NCI-H1694 treated with DMSO at 0.1 percent for 48 hours (cell line): ENCODE results near the gene NMD3.
"Not testable (repeated sequence)": the region's sequence is repeated elsewhere in the genome, so short reads cannot be mapped to it uniquely, and the experiment has no call there.

Source experiments
- DNase-seq: peaks from one replicate; lab custom pipeline; 2025; lab: John Stamatoyannopoulos, UW

Gene NMD3

GRCh38 chr3:161220850-161221753, at the start of gene NMD3:
TSS of gene NMD3 (plus strand) at chr3:161221311. CDS start at chr3:161222014, 703 bp downstream.
- DNase-seq, result peak; percentile 90

DNA sequence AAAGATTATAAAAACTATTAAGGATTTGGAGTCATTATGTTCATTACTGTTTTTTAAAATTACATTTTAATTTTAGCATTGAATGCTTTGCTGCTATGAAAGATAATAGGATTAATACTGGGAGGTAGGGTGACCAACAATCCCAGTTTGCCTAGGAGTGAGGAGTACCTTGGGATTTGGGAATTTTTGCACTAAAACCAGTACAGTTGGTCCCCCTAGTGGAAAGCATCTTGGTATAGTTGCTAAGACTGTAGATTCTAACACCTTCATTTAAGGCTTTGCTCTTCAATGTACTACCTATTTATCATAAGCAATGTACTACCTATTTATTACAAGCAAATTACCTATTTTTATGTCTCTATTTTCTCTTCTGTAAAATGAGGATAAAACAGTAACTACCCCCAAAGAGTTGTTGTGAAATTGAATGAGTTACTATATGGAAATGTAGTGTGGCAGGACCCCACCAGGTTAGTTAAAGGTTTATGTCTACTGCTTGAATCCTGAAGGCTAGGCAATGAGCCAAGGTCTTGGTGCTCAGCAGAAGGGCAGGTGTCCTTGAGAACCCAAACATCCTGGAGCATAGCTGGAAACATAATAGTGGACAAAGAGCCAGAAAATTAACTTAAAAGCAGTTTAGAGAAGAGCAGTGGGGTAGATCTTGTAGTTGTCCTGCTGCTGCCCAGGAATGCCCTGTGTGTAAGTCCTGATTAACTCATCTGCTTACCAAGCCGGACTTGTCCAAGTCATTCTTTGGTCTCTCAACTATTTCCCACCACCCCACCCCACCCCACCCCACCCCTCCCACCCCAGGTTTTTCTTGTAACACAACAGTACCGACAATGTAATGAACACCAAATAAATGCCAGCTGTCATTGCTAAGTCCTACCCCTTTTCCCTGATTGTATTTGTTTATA, 49.2 kb upstream of the NMD3 start:
- DNase-seq, result no peak

GRCh38 chr3:161175506-161175905, 45.6 kb upstream of the NMD3 start:
- no peak for DNase-seq

- DNase-seq, result no peak
Measured at GRCh38 chr3:161177991-161178390, 43.1 kb upstream of the NMD3 start.

- DNase-seq, result not testable (repeated sequence)
Measured at GRCh38 chr3:161181371-161181770, 39.7 kb upstream of the NMD3 start.

DNA sequence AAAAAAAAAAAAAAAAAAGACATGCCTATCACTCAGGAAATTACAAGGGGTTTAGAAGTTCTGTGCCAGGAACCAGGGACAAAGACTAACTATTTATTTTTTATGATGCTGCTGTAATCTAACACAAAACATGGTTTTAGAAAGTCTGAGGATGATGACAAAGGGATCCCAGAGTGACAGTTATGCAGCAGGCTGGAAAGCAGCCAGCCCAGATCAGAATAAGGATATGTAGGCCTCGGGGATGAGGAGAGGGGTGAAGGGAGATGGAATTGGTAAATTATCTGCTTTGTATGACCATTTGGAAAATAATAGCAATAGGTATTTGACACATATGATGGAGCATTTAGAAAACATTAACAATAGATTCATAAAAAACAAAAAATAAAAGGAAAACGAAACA, 34.1 kb upstream of the NMD3 start:
- DNase-seq, result no peak

DNA sequence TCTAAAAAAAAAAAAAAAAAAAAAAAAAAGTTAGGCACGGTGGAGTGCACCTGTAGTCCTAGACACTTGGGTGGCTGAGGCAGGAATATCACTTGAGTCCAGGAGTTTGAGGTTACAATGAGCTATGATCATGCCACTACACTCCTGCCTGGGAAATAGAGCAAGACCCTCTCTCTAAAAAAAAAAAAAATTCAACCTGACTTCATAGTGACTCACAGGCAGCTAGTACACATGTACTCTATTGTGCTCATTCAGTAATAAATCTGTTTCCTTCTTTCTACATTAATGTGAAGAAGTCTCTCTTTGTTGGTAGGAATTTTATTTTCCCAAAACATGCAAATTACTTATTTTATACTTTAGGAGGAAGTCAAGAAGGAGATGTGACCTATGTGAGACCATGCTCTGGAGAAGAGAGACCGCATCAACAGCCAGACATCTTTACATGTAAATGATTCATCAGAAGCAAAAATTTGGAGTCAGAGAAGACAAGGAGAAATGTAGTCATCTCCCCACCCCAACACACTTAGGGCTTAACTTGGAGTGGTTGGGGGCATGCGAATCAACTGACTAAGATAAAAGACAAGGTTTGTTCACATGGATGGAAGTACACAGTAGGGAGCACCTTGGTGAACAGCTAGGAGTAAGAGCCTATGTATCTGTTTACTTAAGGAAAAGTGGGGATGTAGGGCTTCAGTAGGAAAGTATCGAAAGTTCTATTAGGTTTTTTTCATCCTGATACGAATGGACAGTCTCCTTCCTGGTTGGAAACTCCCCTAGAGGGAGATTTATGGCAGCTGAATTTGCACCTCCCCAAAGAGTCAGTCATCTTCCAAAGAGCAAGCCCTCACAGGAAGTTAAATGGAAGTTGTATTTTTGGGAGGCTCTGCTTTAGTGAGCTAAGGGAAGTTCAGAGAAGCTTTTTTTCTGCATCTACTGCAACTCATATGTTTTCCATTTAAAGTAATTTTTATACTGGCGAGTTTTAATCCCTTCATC, 23.0 kb upstream of the NMD3 start:
- DNase-seq, result no peak

GRCh38 chr3:161199926-161200325, 21.2 kb upstream of the NMD3 start:
- no peak for DNase-seq

DNA sequence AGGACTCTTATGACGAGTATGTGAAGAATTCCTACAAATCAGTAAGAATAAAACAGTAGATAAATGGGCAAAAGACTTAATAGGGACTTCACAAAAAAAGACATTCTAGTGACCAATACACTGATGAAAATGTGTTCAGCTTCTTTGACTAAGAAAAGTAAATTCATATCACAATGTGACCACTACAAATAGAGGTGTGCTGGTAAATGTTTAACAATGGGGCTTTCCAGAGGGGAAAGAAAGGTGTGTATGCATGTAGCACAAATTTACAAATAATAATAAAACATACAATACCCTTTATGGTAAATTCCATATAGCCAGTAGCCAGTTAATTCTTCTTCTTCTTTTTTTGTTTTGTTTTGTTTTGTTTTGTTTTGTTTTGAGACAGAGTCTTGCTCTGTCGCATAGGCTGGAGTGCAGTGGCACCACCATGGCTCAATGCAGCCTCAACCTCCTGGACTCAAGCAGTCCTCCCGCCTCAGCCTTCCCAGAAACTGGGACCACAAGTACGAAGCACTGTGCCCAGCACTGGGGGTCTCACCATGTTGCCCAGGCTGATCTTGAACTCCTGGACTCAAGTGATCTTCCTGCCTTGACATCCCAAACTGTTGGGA, 17.5 kb upstream of the NMD3 start:
- DNase-seq, result no peak

DNA sequence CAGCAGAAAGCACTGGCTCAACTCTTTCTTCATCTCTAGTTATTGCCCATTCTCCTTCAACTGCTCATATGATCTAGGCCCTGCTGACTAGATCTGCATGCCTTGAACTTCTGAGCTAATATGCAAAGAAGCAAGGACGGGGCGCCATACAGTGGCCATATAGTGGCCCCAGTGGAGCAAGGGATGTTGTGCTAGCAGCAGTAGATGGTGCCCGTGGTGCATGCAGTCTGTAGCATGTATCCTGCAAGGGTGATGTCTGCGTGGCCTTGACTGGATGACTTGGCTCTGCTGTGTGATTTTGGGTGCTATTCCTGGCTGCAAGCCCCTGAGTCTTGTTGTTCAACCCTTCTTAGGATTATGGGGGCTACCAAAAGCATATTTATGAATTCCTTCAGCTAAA, 12.2 kb upstream of the NMD3 start:
- DNase-seq, result no peak

GRCh38 chr3:161212171-161212771, 8.8 kb upstream of the NMD3 start:
- no peak for DNase-seq

- no peak for DNase-seq
Measured at GRCh38 chr3:161212906-161213305, 8.2 kb upstream of the NMD3 start.

DNA sequence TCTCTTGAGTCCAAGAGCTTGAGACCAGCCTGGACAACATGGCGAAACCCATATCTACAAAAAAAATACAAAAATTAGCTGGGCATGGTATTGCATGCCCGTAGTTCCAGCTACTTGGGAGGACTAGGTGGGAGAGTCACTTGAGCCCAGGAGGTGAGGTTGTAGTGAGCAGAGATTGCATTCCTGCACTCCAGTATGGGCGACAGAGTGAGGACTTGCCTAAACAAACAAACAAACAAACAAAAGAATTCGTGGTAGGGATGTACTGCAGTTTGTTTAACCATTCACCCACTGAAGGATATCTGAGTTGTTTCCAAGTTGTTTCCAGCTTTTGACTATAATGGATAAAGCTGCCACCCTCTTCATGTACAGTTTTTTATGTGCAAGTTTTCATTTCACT, 7.5 kb upstream of the NMD3 start:
- no peak for DNase-seq

GRCh38 chr3:161215185-161215584, 5.9 kb upstream of the NMD3 start:
- DNase-seq, result no peak

DNA sequence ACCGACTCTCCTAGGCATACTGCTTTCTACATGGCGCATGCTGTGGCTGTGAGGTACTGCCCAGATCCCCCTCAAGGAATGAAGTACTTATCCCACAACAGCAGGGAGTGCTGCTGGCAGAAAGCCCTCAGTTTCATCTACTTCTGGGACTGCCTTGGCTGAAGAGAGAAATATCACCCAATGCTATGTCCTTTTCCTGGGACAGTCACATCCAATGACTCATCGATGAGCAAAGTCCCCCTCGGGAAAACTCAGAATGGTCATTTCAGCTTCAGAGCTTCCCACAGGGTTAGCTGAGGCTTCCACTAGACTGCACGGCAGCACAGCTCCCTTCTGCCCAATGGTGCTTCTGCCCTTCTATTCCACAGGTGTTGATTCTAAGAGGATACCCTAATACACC, 3.6 kb upstream of the NMD3 start:
- no peak for DNase-seq

- no peak for DNase-seq
Measured at GRCh38 chr3:161219495-161219894, 1.6 kb upstream of the NMD3 start.

GRCh38 chr3:161221806-161222600, 892 bp downstream of the NMD3 start:
- no peak for DNase-seq

GRCh38 chr3:161222662-161223061, 1.6 kb downstream of the NMD3 start:
- DNase-seq, result no peak

DNA sequence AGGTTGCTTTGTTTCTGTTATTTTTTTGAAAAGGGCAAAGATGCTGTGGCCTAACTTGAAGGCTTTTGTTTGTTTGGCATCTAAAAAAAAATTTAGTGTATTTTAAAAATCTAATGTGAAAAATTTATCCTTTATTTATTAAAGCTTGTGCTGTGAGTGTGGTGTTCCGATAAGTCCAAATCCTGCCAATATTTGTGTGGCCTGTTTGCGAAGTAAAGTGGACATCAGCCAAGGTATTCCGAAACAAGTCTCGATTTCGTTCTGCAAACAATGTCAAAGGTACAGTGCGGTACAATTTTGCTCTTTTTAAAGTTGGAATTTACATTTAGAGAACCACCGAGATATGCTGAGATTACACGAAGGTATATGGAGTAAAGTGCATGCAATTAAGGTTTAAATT, 3.7 kb downstream of the NMD3 start:
- no peak for DNase-seq

GRCh38 chr3:161230621-161231171, 9.6 kb downstream of the NMD3 start:
- DNase-seq, result no peak
